Measurements from ENCODE around the gene ARHGEF2.

Gene ARHGEF2

DNA sequence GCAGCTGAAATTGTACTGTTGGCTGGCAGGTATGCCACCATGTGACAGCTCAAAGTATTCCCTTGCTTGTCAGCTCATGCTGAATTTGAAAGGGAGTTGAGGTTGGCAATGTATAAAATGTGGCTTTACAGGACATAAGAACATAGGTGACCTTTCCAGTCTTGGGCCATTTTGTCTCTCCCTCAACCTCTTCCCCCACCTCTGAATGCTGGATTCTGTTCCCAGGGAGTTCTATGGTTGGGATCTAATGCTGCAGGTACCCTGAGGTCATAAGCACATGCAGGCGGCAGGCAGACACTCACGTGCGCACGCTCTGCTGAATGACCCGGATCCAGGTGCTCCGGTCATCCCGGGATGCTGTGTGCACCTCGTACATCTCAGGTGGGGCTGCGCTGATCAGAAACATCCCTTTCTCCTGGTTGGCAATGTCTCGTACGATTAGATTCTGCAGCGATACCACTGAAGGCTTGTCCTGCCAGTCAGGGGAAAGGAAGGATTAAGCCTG, 20.9 kb downstream of the ARHGEF2 start:
- H3K4me3 ChIP-seq (ENCODE audit: control insufficient read depth, low read depth, low read length) = no peak overlapping the region
- no peak for DNase-seq (ENCODE audit: low read depth)
- no peak for TF ChIP-seq CTCF (conservative IDR thresholded peaks at IDR 0.05; ENCODE audit: control insufficient read depth, insufficient read depth, low read depth, low read length)

GRCh38 chr1:155954645-155955044, 23.7 kb downstream of the ARHGEF2 start:
- no peak for DNase-seq (ENCODE audit: low read depth)
- TF ChIP-seq CTCF (conservative IDR thresholded peaks at IDR 0.05; ENCODE audit: control insufficient read depth, insufficient read depth, low read depth, low read length) = no peak
- no peak overlapping the region for H3K4me3 ChIP-seq (ENCODE audit: control insufficient read depth, low read depth, low read length)

- DNase-seq (ENCODE audit: low read depth) = no peak
- TF ChIP-seq CTCF (conservative IDR thresholded peaks at IDR 0.05; ENCODE audit: control insufficient read depth, insufficient read depth, low read depth, low read length) = no peak
- no peak overlapping the region for H3K4me3 ChIP-seq (ENCODE audit: control insufficient read depth, low read depth, low read length)
Observed at GRCh38 chr1:155952505-155952890, 25.8 kb downstream of the ARHGEF2 start.

- TF ChIP-seq CTCF (conservative IDR thresholded peaks at IDR 0.05; ENCODE audit: control insufficient read depth, insufficient read depth, low read depth, low read length) = no peak
- H3K4me3 ChIP-seq (ENCODE audit: control insufficient read depth, low read depth, low read length) = no peak overlapping the region
- DNase-seq (ENCODE audit: low read depth) = no peak
Observed at GRCh38 chr1:155951753-155952504, 26.4 kb downstream of the ARHGEF2 start.

DNA sequence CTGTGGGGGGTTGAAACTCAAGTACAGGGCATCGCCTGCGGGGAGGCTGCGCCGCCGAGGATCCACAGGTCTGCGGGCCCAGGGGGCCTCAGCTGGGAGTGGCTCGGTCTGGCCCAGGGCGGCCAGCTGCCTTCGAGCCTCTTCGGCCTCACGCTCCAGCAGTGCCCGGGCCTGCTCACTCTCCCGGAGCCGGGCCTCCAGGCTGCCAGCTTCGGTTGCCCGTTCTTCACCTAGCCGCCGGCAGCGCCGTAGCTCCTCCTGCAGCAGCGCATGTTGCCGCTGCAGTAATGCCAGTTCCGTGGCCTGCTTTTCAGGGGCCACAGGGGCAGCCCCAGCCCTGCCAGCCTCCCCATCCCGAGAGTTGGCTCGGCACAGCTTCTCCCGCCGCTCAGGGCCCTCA, 27.5 kb downstream of the ARHGEF2 start:
- no peak for DNase-seq (ENCODE audit: low read depth)
- H3K4me3 ChIP-seq (ENCODE audit: control insufficient read depth, low read depth, low read length) = no peak overlapping the region
- TF ChIP-seq CTCF (conservative IDR thresholded peaks at IDR 0.05; ENCODE audit: control insufficient read depth, insufficient read depth, low read depth, low read length) = no peak

DNA sequence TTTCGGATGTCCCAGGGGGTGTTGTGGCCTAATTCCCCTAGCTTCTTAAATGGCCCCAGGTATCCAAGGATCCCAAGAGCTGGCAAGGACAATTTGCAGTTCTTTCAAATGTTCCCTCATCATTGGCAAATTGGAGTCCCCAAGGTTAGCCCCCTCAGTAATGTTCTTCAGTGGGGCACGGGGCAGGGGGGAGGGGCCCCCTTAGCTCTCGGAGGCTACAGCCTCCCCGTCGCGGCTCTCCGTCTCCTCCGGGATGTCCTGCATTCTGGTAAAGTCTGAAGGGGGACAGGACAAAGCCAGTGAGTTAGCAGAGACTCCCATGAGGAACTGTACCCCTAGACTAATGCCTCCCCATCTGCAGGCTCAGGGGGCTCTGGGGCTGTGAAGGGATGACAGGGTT, 30.6 kb downstream of the ARHGEF2 start:
- no peak for TF ChIP-seq CTCF (conservative IDR thresholded peaks at IDR 0.05; ENCODE audit: control insufficient read depth, insufficient read depth, low read depth, low read length)
- no peak overlapping the region for H3K4me3 ChIP-seq (ENCODE audit: control insufficient read depth, low read depth, low read length)
- DNase-seq (ENCODE audit: low read depth) = no peak

Data from fibroblast of mammary gland (primary cell).